Left ventricle myocardium inferior (tissue), 1 donor: ENCODE measurements around the gene PNLDC1. TPM values are rescaled to one million over a fixed set of nuclear protein-coding genes. Genes with fewer than 3 reads are reported as not detected.

Experiments
- DNase-seq: peaks from one replicate; pipeline ENCODE4 v3.0.0-alpha.2; 2020
- H3K27ac ChIP-seq: fragments of 200-600 bp; replicated peaks from 2 replicates; pipeline ENCODE4 v1.8.0; 2021
- H3K27me3 ChIP-seq: fragments of 200-600 bp; 2 replicates; pipeline ENCODE4 v1.8.0; 2021; ENCODE audit warnings: low read depth
- H3K36me3 ChIP-seq: fragments of 200-600 bp; 2 replicates; pipeline ENCODE4 v1.8.0; 2021
- H3K4me1 ChIP-seq: fragments of 200-600 bp; 2 replicates; pipeline ENCODE4 v1.8.0; 2021
- H3K4me3 ChIP-seq: fragments of 200-600 bp; 2 replicates; pipeline ENCODE4 v1.8.0; 2021; ENCODE audit warnings: mild to moderate bottlenecking, moderate library complexity
- H3K9me3 ChIP-seq: fragments of 200-600 bp; replicated peaks from 2 replicates; pipeline ENCODE4 v1.8.0; 2021
- CTCF ChIP-seq: fragments of 200-600 bp; IDR thresholded peaks from 2 replicates; pipeline ENCODE4 v1.8.0; 2021; ENCODE audit warnings: antibody characterized with exemption, mild to moderate bottlenecking, borderline replicate concordance
- intact Hi-C: fragments of 100-400 bp; cut with micrococcal nuclease; formaldehyde crosslinking; loops from one replicate; pipeline ENCODE4 v1.11.0; 2022
- total RNA-seq: library from RNA; stranded (reverse); fragmentation: NEBNext Ultra II Directional; extraction: Animal tissue kit (Norgen Biotek cat#: 25700); gene quantifications from one replicate; pipeline ENCODE4 v1.2.1, GENCODE V29; 2021
- donor health status: DM: no; HTN: yes; CAD: no; lungs with severe emphysema.

The PNLDC1 gene
- total RNA-seq, 1 donor from 2014 or later: 0.33 TPM

GRCh38 chr6:159756508-159756907, 43.6 kb upstream of the PNLDC1 start:
- Histone ChIP-seq H3K4me1 (peaks cover 23% of the 10 kb centered on the region), H3K4me3 (no peak overlapping the region), H3K27me3 (no peaks in the 10 kb centered on the region), H3K9me3 (no peaks in the 10 kb centered on the region), H3K36me3 (peaks cover 68% of the 10 kb centered on the region), H3K27ac (no peak overlapping the region)
- no peak for DNase-seq
- intact Hi-C loops: no loop called here
- TF ChIP-seq CTCF: no peak

DNA sequence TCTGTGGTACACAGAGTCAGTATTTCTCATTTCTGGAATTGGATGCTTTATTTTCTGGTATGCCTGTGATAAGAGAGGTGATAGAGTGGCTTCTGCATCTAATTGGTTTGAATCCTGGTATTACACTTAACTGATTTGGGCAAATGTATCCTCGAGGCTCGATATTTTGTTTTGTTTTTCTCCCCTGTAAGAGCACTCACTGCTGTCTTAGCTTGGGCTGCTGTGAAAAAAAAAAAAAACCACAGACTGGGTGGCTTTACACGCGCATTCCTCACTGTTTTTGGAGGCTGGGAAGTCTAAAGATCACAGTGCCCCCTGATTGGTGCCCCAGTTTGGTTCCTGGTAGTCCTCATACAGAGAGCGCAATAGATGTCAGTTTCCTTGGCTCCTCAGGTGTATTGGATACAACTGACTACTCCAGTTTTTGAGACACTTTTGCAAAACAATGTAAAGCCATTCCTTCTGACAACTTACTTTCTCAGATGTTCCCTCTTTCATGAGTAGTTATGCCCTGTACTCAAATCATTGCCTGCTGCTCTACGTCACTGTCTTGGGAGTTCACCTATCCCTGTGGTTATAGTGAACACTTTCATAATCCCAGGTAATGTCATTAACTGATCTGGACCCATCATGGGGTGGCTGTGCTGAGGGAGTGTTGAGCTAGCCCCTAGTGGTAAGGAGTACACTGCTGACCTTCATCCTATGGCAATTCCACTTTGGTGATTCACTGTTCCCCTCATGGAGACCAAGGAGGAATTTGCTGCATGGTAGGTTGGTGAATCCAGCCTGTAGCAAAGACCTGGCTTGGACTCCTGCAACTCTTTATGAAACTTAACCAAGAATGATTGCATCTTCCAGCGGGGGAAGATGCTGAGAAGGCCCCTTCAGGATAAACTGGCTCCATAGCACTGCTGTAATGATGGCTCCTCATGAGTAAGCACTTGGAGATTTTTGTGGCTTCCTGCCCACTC, 41.8 kb upstream of the PNLDC1 start:
- intact Hi-C loops: no loop called here
- no peak for DNase-seq
- Histone ChIP-seq H3K27me3 (no peaks in the 10 kb centered on the region), H3K27ac (no peak overlapping the region), H3K4me1 (peaks cover 37% of the 10 kb centered on the region), H3K9me3 (no peaks in the 10 kb centered on the region), H3K4me3 (no peak overlapping the region), H3K36me3 (peaks cover 50% of the 10 kb centered on the region)
- no peak for TF ChIP-seq CTCF

- intact Hi-C loops: no loop called here
- Histone ChIP-seq H3K9me3 (no peaks in the 10 kb centered on the region), H3K27ac (no peak overlapping the region), H3K27me3 (no peaks in the 10 kb centered on the region), H3K36me3 (peaks cover 44% of the 10 kb centered on the region), H3K4me1 (peaks cover 36% of the 10 kb centered on the region), H3K4me3 (no peak overlapping the region)
- no peak for TF ChIP-seq CTCF
- DNase-seq: no peak
Observed at GRCh38 chr6:159759645-159760044, 40.4 kb upstream of the PNLDC1 start.

GRCh38 chr6:159760602-159761057, 39.4 kb upstream of the PNLDC1 start:
- Histone ChIP-seq H3K27me3 (no peaks in the 10 kb centered on the region), H3K4me1 (peaks cover 28% of the 10 kb centered on the region), H3K36me3 (peaks cover 41% of the 10 kb centered on the region), H3K27ac (peak overlapping the region; percentile 99), H3K4me3 (peak overlapping the region; percentile 87), H3K9me3 (no peaks in the 10 kb centered on the region)
- intact Hi-C loops: no loop called here
- TF ChIP-seq CTCF: no peak
- DNase-seq: no peak

GRCh38 chr6:159761129-159761872, 38.8 kb upstream of the PNLDC1 start:
- Histone ChIP-seq H3K4me3 (peak overlapping the region; percentile 87), H3K27ac (peak overlapping the region; percentile 99), H3K27me3 (no peaks in the 10 kb centered on the region), H3K4me1 (peaks cover 28% of the 10 kb centered on the region), H3K36me3 (peaks cover 36% of the 10 kb centered on the region), H3K9me3 (no peaks in the 10 kb centered on the region)
- intact Hi-C loops: no loop called here
- no peak for DNase-seq
- no peak for TF ChIP-seq CTCF
